ENCODE measurements around the gene TIMP2.

DNA sequence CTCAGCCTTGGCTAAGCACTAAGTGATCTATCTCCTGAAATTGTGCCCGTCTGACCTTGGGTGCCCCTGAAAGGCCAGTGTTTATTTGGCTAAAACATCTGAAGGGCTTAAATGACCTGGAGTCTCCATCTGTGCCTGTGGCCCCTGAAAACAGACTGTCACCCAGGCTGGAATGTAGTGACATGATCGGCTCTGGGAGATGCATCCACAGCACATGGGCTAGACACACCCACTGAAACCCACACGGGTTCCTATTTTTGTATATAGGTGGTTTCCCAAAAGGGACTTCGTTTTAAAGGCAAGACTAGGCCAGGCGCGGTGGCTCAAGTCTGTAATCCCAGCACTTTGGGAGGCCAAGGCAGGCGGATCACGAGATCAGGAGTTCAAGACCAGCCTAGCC is 35.7 kb downstream of the TIMP2 start:
- TF ChIP-seq POLR2A (IDR thresholded peaks at IDR 0.05) = no peak
- no peak for TF ChIP-seq EP300 (IDR thresholded peaks at IDR 0.05; ENCODE audit: low read depth)
